HG02870 (cell line): Measurements from ENCODE around the gene TSC2.
"Not testable (repeated sequence)": the region's sequence is repeated elsewhere in the genome, so short reads cannot be mapped to it uniquely, and the experiment has no call there.

Experiments used
- ATAC-seq: cut with Tn5 transposase; IDR thresholded peaks from one replicate; pipeline ENCODE4 v1.9.1; 2021; ENCODE audit warnings: mild to moderate bottlenecking, moderate library complexity; ENCODE audit not compliant: unreplicated experiment

Gene TSC2

GRCh38 chr16:2101581-2101980 is 53.8 kb downstream of the TSC2 start:
- not testable (repeated sequence) for ATAC-seq

DNA sequence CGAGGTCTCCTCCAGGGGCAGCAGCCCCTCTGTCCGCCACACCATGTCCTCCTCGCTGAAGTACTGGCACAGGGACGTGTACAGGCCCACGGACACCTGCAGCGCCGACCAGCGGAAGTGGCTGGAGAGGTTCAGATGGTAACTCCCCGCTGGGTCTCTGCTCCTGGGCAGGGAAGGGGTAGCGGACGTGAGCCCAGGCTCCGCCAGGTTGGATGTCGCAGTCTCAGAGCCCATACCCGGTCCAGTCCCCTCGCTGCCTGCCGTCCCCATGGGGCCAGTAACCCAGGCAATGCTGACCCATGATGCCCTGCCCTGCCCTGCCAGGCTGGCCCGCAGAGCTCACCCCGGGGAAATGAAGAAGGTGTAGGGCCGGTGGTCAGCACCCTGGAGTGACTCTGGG is 54.7 kb downstream of the TSC2 start:
- no peak for ATAC-seq

GRCh38 chr16:2104464-2104863 is 56.7 kb downstream of the TSC2 start:
- not testable (repeated sequence) for ATAC-seq

DNA sequence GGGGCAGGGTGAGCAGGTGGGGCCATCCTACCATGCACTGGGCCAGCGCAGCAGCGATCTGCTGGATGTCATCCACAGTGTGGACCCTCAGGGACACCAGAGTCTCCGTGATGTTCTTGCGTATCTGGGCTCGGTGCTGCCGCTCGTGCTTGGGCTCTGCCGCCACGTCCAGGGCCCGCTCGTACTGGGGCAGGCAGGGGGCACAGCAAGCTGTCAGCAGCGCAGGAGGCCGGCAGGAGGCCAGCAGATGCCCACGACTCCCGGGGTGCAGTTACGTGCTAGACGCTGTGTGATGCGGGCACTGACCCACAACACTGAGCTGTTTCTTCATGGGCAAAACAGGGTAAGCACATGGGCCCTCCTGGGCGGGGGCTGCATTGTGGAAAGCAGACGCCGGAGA is 57.5 kb downstream of the TSC2 start:
- not testable (repeated sequence) for ATAC-seq

DNA sequence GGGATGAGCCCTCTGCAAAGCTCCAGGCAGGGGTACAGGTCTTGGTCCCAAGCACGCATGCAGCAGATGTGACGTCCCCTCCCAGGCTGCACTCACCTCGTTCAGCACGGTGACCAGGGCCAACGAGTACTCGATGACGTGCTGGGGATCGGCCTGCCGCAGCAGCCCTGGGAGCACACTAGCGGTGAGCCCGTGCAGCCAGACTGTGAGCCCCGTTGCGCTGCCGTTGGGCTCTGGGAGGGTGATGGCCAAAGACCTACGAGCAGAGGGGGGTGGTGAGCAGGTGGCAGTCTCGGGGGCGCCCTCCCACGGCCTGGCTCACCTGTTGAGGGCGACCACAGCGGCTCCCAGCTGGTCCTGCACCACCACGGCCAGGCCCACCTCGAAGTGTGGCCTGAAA is 58.0 kb downstream of the TSC2 start:
- ATAC-seq, result not testable (repeated sequence)

GRCh38 chr16:2106211-2106610 is 58.4 kb downstream of the TSC2 start:
- not testable (repeated sequence) for ATAC-seq

DNA sequence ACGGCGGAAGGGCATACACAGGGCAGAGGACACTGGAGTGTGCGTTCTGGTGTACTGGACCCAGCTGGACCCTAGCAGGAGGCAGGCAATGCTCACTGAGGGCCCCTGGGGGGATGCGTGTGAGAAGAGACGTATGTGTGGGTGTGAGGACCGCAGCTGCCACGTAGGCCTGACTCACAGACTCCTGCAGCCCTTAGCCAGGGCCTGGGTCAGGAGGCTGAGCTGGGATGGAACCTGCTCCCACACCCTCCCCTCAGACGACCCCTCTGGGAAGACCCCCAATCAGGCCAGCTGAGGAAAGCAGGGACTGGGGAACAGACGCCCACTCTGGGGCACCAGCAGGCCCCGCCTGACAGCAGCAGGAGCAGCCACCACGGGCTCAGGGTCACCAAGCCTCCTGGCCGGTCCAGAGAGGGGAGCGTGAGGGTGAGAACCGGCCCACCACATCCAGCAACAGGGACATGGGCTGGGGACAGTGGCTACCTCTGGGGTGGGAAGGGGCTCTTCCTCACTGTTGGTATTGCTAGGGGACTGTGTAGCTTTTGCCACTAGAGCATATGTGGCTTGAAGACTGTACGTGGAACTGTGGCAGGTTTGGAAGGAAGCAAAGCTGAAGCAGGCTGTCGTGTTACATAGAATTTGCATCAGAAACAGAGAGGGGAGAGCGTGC is 59.5 kb downstream of the TSC2 start:
- not testable (repeated sequence) for ATAC-seq

- not testable (repeated sequence) for ATAC-seq
These were observed 60.0 kb downstream of the TSC2 start for GRCh38 chr16:2107791-2108125.

DNA sequence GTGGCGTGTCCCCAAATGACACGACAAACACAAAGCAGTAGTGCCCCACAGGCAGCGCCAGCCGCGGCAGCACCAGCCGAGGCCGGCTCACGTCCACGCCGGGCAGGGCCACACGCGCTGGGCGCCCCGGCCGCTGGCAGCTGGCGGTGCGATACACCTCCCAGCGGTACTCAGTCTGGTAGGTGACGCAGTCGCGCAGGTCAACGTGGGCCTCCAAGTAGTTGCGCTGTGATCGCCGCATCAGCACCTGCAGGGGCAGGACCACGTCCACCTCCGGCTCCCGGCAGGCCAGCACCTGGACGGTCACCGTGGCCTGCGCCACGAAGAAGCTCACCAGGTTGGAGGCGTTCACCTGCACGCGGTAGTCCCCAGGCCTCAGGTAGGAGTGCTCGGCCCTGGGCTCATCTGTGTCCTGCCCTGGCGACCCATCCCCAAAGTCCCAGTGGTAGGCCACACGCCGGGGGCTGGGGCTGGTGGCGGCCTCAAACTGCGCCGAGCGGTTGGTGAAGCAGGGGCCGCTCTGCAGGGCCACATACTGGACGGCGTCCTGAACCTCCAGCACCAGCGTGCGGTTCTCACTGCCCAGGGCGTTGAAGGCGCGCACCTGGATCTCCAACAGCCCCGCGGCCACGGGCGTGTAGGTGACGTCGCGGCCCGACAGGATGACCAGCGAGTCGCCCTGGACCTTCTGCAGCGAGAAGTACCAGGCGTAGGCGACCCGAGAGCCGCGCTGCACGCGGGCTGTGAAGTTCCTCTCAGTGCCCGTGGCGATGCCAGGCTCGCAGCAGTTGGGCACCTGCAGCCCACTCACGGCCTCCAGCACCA is 60.9 kb downstream of the TSC2 start:
- not testable (repeated sequence) for ATAC-seq

- ATAC-seq, result not testable (repeated sequence)
These were observed 61.4 kb downstream of the TSC2 start for GRCh38 chr16:2109271-2109580.

DNA sequence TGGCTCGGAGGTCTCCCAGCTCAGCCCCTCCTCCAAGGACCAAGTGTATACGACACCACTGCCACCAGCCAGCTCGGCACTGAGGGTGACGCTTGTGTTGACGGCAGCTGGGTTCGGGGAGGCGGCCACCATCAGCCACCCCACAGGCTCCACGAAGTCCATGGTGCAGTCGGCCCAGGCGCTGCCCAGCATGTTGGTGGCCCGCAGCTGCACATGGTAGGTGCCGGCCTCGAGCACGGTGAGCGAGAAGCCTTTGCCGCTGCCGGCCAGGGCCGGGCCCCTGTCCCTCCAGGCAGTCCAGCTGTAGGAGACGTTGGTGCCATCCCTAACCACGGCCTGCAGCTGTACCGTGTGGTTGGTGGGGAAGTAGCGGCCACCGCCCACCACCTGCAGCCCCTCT is 62.1 kb downstream of the TSC2 start:
- not testable (repeated sequence) for ATAC-seq

DNA sequence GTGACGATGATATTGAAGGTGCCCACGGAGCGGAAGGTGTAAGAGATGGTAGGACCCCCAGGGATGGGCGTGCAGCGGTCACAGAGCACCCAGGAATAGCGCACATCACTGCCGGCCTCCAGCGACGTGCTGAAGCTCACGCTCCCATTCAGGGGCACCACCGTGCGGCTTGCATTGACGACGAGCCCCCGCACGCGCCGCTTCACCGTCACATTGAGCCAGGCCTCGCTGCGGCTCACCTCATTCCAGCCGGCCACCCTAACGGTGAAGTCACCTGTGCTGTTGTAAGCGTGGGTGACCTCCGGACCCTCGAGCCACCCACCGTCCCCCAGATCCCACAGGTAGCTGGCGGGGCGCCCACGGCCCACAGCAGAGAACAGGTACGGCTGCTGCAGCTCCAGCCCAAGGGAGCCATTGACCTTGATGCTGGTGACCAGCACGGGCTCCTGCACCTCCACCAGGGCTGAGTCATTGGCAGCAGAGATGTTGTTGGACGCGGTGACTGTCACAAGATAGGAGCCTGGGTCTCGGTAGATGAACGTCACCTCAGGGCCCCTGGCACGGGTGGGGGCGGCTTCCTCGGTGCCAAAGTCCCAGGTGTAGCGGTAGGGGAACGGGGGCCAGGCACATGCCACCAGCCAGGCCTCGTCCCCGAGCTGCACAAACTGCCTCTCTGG is 62.7 kb downstream of the TSC2 start:
- ATAC-seq, result not testable (repeated sequence)

GRCh38 chr16:2111009-2111353 is 63.2 kb downstream of the TSC2 start:
- not testable (repeated sequence) for ATAC-seq

DNA sequence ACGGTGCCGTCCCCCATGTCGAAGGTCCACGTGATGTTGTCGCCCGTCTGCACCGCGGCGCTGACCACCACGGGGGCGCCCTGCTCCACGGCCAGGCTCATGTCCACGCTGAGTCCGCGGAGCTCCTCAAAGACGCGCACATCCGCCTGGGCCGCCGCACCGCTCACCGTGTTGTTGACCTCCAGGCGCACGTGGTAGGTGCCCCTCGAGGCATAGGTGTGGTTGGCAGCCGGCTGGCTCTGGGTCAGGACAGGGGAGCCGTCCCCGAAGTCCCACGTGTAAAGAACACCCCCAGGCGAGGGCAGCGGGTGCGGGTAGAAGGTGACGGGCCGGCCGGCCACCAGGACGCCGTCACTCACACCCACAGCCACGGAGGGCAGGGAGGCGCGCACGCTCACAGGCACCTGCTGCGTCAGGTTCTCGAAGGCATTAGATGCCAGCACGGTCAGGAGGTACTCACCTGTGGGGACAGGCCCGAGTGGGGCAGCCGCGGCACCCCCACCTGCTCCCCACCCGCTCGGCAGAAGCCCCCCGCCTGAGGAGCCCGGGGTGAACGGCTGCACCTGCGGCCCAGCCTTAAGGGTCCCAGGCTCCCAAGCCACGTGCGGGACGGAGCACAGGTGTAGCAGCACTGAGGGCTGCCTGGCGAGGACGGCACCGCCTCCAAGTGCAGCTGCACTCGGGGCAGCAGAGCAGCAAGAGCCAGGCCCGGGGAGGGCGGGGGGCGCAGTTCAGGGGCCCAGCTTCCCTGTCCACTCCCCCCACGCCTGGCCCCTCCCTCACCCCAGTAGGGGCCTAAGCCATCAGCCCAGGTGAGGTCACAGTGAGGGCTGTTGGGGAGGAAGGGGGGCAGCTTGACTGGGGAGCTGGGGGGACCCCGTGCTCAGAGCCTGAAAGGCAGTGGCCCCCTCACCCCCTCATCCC is 63.9 kb downstream of the TSC2 start:
- ATAC-seq, result not testable (repeated sequence)

GRCh38 chr16:2112539-2113106 is 64.8 kb downstream of the TSC2 start:
- ATAC-seq, result not testable (repeated sequence)

DNA sequence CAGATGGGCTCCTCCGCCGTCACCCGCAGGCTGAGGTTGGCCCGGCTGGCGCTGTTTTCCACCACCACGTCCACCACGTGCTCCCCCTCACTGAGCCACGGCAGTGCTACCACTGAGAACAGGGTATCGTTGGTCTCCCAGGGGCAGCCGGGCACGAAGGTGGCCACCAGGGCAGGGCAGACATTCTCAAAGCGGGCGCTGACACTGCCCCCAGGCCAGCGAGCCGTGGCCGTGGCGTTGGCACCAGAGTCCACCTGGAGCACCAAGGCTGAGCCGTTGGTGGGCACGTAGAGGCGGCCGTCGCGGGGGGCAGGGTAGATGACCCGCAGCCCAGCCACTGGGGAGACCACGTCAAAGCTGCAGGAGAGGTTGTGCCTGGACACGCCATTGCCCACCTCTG is 66.4 kb downstream of the TSC2 start:
- ATAC-seq, result not testable (repeated sequence)

DNA sequence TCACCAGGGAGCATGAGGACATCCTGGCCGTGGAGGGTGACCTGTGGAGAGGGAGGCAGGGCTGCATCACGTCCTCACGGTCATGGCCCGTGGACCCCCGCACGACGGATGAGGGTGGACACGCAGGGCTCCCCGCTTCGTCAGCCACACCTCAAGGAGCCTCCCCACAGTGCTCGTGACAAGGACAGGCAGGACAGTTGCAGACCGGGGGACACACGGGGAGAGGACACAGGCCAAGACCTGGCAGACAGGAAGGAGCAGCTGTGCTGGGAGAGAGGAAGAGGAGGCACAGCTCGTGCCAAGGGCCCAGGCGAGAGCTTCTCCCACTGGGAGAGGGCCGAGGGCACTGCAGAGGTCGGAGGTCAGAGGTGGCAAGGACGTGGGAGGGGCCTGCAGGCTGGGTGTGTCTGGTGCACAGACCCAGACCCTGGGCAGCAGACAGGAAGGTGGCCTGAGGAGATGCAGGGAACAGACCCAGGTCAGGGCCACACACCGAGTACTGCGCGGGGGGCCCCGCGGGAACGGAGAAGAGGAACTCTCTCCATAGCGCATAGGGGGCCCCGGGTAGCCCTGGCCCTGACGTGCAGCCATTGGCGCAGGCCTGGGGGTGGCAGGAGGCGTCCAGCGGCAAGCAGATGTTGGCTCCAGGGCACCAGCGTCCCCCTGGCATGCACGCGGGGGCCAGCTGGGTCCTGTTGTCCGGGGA is 67.3 kb downstream of the TSC2 start:
- not testable (repeated sequence) for ATAC-seq

DNA sequence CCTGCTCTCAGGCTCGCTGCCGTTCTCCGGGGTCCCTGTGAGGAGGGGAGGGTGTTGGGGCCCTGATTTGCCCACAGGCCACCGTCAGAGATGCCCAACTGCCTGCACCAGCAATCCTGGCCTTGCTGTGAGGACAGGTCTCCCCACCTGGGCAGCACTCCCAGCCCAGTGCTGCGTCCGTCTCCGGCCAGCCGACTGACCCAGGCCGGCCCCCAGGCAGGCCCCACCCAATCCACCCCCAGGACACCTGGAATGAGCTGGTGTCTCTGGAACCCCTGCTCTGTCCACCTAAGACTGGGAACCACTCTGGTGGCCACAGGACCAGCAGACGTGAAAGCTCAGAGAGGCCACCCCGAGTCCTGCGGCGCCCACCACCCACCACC is 67.8 kb downstream of the TSC2 start:
- no peak for ATAC-seq

DNA sequence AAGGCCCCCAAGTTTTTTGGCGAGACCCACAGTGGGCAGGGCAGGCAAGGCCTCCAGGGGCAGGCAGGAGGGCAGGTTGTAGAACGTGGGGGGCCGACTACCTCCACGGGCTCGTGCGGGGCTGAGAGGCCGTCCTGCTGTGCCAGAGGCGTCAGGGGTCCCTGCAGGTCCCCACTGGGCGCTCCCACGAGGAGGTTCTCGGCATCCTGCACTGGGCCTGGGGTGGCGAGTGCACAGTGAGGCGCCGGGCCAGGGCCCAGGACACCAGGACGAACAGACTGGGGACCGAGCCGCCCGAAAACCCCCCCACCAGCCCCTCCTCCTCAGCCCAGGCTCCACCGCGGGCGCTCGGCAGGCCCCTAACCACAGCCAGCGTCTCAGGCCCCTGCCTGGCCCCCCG is 68.6 kb downstream of the TSC2 start:
- not testable (repeated sequence) for ATAC-seq

GRCh38 chr16:2117341-2117740 is 69.6 kb downstream of the TSC2 start:
- not testable (repeated sequence) for ATAC-seq
